GM12801 (cell line): ENCODE results near the gene LZTS3.

ENCODE experiments used
- CTCF ChIP-seq: IDR thresholded peaks from one replicate; pipeline ENCODE4 v1.5.1; 2011; ENCODE audit warnings: control low read depth; ENCODE audit not compliant: insufficient read length; ENCODE audit errors: extremely low read depth

LZTS3 gene

GRCh38 chr20:3146732-3147341 is 26.5 kb downstream of the LZTS3 start:
- no peak for TF ChIP-seq CTCF

- TF ChIP-seq CTCF, result no peak
These were observed 31.6 kb downstream of the LZTS3 start for GRCh38 chr20:3141757-3142156.

GRCh38 chr20:3137492-3137891 is 35.9 kb downstream of the LZTS3 start:
- TF ChIP-seq CTCF, result no peak

GRCh38 chr20:3135507-3136070 is 37.8 kb downstream of the LZTS3 start:
- no peak for TF ChIP-seq CTCF

DNA sequence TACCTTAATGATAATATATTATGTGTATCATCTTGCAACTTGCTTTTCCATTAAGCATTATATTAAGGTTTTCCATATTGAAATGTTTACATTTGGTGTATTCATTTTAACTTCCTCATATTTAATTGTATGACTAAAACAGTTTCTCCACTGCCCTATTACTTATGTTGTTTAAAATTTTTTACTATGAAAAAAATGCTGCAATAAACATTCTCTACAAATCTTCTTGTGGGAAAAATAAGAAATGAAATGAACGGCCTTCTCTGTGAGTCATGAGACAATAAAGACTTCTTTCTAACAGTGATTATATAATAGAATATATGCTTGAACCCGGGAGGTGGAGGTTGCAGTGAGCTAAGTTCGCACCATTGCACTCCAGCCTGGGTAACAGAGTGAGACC is 39.2 kb downstream of the LZTS3 start:
- TF ChIP-seq CTCF, result no peak

GRCh38 chr20:3133155-3133554 is 40.2 kb downstream of the LZTS3 start:
- no peak for TF ChIP-seq CTCF

DNA sequence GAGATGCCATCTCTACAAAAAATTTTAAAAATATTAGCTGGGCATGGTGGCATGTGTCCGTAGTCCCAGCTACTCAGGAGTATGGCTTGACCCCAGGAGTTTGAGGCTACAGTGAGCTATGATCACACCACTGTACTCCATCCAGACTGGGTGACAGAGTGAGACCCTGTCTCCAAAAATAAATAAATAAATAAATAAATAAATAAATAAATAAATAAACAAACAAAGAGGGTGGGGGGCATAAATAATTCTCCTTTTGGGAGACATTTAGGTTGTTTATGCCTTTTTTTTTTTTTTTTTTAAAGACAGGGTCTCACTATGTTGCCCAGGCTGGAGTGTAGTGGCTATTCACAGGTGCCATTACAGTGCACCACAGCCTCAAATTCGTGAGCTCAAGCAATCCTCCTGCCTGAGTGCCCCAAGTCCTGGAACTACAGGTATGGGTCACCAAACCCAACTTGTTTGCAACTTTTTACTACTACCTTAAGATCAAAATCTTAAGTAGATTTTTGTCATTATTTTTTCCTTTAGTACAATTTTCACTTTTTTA is 43.2 kb downstream of the LZTS3 start:
- TF ChIP-seq CTCF, result no peak
